PC-3 (cell line): ENCODE measurements around the gene TUBGCP2. TPM values are rescaled to one million over a fixed set of nuclear protein-coding genes. Genes with fewer than 3 reads are reported as not detected.

Source experiments
- ATAC-seq: fragments of 200-7000 bp; cut with Tn5 transposase; 2 replicates; pipeline ENCODE4 v1.9.1; 2020; ENCODE audit warnings: mild to moderate bottlenecking, moderate library complexity
- BruUV-seq: library from RNA; stranded (reverse); fragments of 400-500 nt; replicated peaks from 2 replicates; lab custom pipeline; 2021; lab: Mats Ljungman, UMichigan
- CTCF ChIA-PET: fragments of 300-600 bp; sonication (Branson Sonifier 250); formaldehyde crosslinking; loops from one replicate; lab custom pipeline; 2022; ENCODE audit warnings: antibody characterized with exemption; lab: Charles Lee
- POLR2A ChIA-PET: fragments of 300-600 bp; sonication (Branson Sonifier 250); formaldehyde crosslinking; loops from one replicate; lab custom pipeline; 2022; ENCODE audit warnings: antibody characterized with exemption; ENCODE audit not compliant: unreplicated experiment; lab: Charles Lee
- DNase-seq: peaks from one replicate; pipeline ENCODE4 v3.0.0-alpha.2; 2015
- H2AFZ ChIP-seq: fragments of 300-600 bp; sonication (generic); 2 replicates; pipeline ENCODE4 v1.6.0; 2016; ENCODE audit warnings: antibody characterized with exemption, low read length
- H3F3A ChIP-seq: fragments of 300-600 bp; sonication (generic); one replicate; pipeline ENCODE4 v1.6.0; 2017; ENCODE audit warnings: antibody characterized with exemption, low read length, control low read depth, mild to moderate bottlenecking; ENCODE audit not compliant: unreplicated experiment
- H3K27ac ChIP-seq: fragments of 300-600 bp; sonication (generic); 2 replicates; pipeline ENCODE4 v1.5.1; 2016; ENCODE audit warnings: mild to moderate bottlenecking, low read length
- H3K27me3 ChIP-seq: fragments of 300-600 bp; sonication (generic); 2 replicates; pipeline ENCODE4 v1.6.1; 2016; ENCODE audit warnings: low read length, mixed read lengths
- H3K36me3 ChIP-seq: fragments of 300-600 bp; sonication (generic); 2 replicates; pipeline ENCODE4 v1.6.1; 2016; ENCODE audit warnings: low read depth, mixed run types, low read length, mixed read lengths
- H3K4me1 ChIP-seq: fragments of 300-600 bp; sonication (generic); 2 replicates; pipeline ENCODE4 v1.5.1; 2016; ENCODE audit warnings: low read length; ENCODE audit not compliant: insufficient read depth
- H3K4me2 ChIP-seq: fragments of 300-600 bp; sonication (generic); 2 replicates; pipeline ENCODE4 v1.6.0; 2016; ENCODE audit warnings: low read length
- H3K4me3 ChIP-seq: fragments of 300-600 bp; sonication (generic); 2 replicates; pipeline ENCODE4 v1.5.1; 2016; ENCODE audit warnings: mild to moderate bottlenecking, low read length, mixed read lengths
- H3K79me2 ChIP-seq: fragments of 300-600 bp; sonication (generic); 2 replicates; pipeline ENCODE4 v1.6.1; 2017; ENCODE audit warnings: low read length, mixed read lengths
- H3K9ac ChIP-seq: fragments of 300-600 bp; sonication (generic); 2 replicates; pipeline ENCODE4 v1.6.0; 2016; ENCODE audit warnings: mild to moderate bottlenecking, low read length
- H3K9me2 ChIP-seq: fragments of 300-600 bp; sonication (generic); replicated peaks from 2 replicates; pipeline ENCODE4 v1.6.1; 2016; ENCODE audit warnings: mixed run types, low read length, mixed read lengths
- H3K9me3 ChIP-seq: fragments of 300-600 bp; sonication (generic); 2 replicates; pipeline ENCODE4 v1.6.1; 2016; ENCODE audit warnings: low read length, mixed read lengths
- H4K20me1 ChIP-seq: fragments of 300-600 bp; sonication (generic); 2 replicates; pipeline ENCODE4 v1.6.1; 2016; ENCODE audit warnings: low read length, mixed read lengths
- CTCF ChIP-seq: fragments of 300-600 bp; sonication (generic); conservative IDR thresholded peaks from 2 replicates; pipeline ENCODE4 v1.5.1; 2017; ENCODE audit warnings: antibody characterized with exemption, low read depth, mild to moderate bottlenecking, low read length
- EZH2 ChIP-seq: fragments of 300-600 bp; sonication (generic); IDR thresholded peaks from one replicate; pipeline ENCODE4 v1.6.1; 2017; ENCODE audit warnings: antibody characterized with exemption, mild to moderate bottlenecking, low read length; ENCODE audit not compliant: unreplicated experiment
- EZH2phosphoT487 ChIP-seq: fragments of 300-600 bp; sonication (generic); IDR thresholded peaks from 2 replicates; pipeline ENCODE4 v1.6.1; 2018; ENCODE audit warnings: mild to moderate bottlenecking, antibody characterized with exemption, low read length, borderline replicate concordance
- intact Hi-C: fragments of 100-400 bp; cut with micrococcal nuclease; formaldehyde crosslinking; loops from 2 replicates; pipeline ENCODE4 v1.9.0; 2023
- total RNA-seq: library from RNA; depleted of rRNA; stranded (reverse); fragments of >200 nt; gene quantifications from 2 replicates; pipeline ENCODE4 v1.2.3, GENCODE V29; 2014

Gene TUBGCP2
- total RNA-seq, 1 experiment from 2014 or later = 72.9 TPM

- peaks cover 18% of the 10 kb centered on the region for H3K79me2 ChIP-seq
- no peaks in the 10 kb centered on the region for H3F3A ChIP-seq
- H3K4me1 ChIP-seq = peaks cover 5% of the 10 kb centered on the region
- no peaks in the 10 kb centered on the region for H3K27me3 ChIP-seq
- no peak overlapping the region for H2AFZ ChIP-seq
- ATAC-seq = no peak
- H3K9me3 ChIP-seq = no peaks in the 10 kb centered on the region
- H3K4me2 ChIP-seq = no peak overlapping the region
- peaks cover 11% of the 10 kb centered on the region; the same call in 1 of the 2 replicates for H4K20me1 ChIP-seq
- no peaks in the 10 kb centered on the region for H3K9me2 ChIP-seq
- peaks cover 13% of the 10 kb centered on the region; the same call in 1 of the 2 replicates for H3K36me3 ChIP-seq
- POLR2A ChIA-PET = no interaction called here
- H3K9ac ChIP-seq = no peak overlapping the region
- DNase-seq = no peak
- intact Hi-C loops = no loop called here
- H3K27ac ChIP-seq = no peak overlapping the region
- CTCF ChIA-PET = no interaction called here
- no peak for TF ChIP-seq EZH2phosphoT487
- BruUV-seq = no TSS peak
- no peak overlapping the region for H3K4me3 ChIP-seq
These were observed 9.4 kb downstream of the TUBGCP2 start for GRCh38 chr10:133299224-133299623.

GRCh38 chr10:133298466-133298865, 10.2 kb downstream of the TUBGCP2 start:
- ATAC-seq (no peak), DNase-seq (no peak)
- no peak overlapping the region for H2AFZ ChIP-seq
- H3K9ac ChIP-seq = no peak overlapping the region
- no peaks in the 10 kb centered on the region for H3F3A ChIP-seq
- H3K4me1 ChIP-seq = peaks cover 13% of the 10 kb centered on the region
- peaks cover 11% of the 10 kb centered on the region for H3K79me2 ChIP-seq
- no peak overlapping the region for H3K4me2 ChIP-seq
- H3K4me3 ChIP-seq = no peak overlapping the region
- no peak overlapping the region for H3K27ac ChIP-seq
- H3K9me3 ChIP-seq = no peaks in the 10 kb centered on the region
- intact Hi-C loops = no loop called here
- H3K36me3 ChIP-seq = peaks cover 15% of the 10 kb centered on the region; the same call in 1 of the 2 replicates
- ChIA-PET CTCF (no interaction called here), POLR2A (no interaction called here)
- no peaks in the 10 kb centered on the region for H3K9me2 ChIP-seq
- 0 out of 2 replicates have a peak, but pooled peaks cover 4% of the 10 kb centered on the region for H4K20me1 ChIP-seq
- no peaks in the 10 kb centered on the region for H3K27me3 ChIP-seq
- TF ChIP-seq CTCF (no peak), EZH2phosphoT487 (no peak), EZH2 (no peak)
- BruUV-seq = no TSS peak

- BruUV-seq = no TSS peak
These were observed 11.2 kb downstream of the TUBGCP2 start for GRCh38 chr10:133297504-133297903.

More at GRCh38 chr10:133297504-133297903, 11.2 kb downstream of the TUBGCP2 start:
- H3K79me2 ChIP-seq = peaks cover 1% of the 10 kb centered on the region; the same call in 1 of the 2 replicates
- no peaks in the 10 kb centered on the region for H3K27me3 ChIP-seq
- peaks cover 21% of the 10 kb centered on the region for H3K4me1 ChIP-seq
- H3K36me3 ChIP-seq = peaks cover 19% of the 10 kb centered on the region; the same call in 1 of the 2 replicates
- no peaks in the 10 kb centered on the region for H4K20me1 ChIP-seq
- H3K4me2 ChIP-seq = no peak overlapping the region
- H3K9me2 ChIP-seq = no peaks in the 10 kb centered on the region
- no peak overlapping the region for H2AFZ ChIP-seq
- H3K4me3 ChIP-seq = no peak overlapping the region
- no peak overlapping the region for H3K27ac ChIP-seq
- TF ChIP-seq CTCF (no peak), EZH2 (no peak), EZH2phosphoT487 (no peak)
- intact Hi-C loops = no loop called here
- ChIA-PET CTCF (no interaction called here), POLR2A (no interaction called here)
- no peak overlapping the region for H3K9ac ChIP-seq
- no peak for DNase-seq
- no peak for ATAC-seq
- no peaks in the 10 kb centered on the region for H3K9me3 ChIP-seq
- no peaks in the 10 kb centered on the region for H3F3A ChIP-seq
